Measurements from ENCODE around the gene TYROBP.

Gene TYROBP

DNA sequence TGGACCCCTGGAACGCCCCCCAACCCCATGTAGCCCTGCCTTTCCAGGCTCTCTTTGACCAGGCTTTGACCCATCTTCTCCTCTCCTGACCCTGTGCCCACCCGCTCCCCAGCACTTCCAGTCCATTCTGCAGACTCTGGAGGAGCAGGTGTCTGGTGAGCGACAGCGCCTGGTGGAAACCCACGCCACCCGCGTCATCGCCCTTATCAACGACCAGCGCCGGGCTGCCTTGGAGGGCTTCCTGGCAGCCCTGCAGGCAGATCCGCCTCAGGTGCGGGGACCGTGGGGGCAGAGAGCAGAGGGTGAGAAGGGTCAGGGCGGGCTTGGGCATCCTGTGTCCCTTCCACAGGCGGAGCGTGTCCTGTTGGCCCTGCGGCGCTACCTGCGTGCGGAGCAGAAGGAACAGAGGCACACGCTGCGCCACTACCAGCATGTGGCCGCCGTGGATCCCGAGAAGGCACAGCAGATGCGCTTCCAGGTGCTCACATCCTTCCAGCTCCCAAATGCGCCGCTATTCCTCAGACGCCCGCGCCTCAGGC is 33.6 kb downstream of the TYROBP start:
- no peak for DNase-seq (ENCODE audit: low read depth in 2 of 3, low spot score in 1 of 3)

DNA sequence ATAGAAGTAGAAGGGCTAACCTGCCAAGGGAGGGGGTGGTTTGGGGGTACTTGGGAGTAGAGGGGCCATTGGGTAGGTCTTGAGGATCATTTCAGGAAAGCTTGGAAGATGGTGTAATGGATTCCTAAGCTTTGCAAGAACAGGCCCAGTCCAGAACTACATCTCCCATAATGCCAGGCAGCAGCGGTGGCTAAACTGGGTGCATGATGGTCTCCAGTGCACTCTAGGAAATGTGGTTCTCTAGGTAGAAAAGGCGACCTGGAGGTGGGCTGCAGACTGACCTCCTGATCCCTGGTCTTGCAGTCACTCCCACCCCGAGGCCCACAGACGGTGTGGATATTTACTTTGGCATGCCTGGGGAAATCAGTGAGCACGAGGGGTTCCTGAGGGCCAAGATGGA is 35.9 kb downstream of the TYROBP start:
- no peak for DNase-seq (ENCODE audit: low read depth in 2 of 3, low spot score in 1 of 3)

DNA sequence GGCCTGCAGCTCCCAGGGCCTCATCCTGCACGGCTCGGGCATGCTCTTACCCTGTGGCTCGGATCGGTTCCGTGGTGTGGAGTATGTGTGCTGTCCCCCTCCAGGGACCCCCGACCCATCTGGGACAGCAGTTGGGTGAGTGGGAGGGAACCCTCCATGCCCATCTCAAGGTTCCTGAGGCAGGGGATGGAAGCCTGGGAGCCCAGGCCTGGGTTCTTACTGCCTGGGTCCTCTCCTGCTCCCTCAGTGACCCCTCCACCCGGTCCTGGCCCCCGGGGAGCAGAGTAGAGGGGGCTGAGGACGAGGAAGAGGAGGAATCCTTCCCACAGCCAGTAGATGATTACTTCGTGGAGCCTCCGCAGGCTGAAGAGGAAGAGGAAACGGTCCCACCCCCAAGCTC is 36.5 kb downstream of the TYROBP start:
- no peak for DNase-seq (ENCODE audit: low read depth in 2 of 3, low spot score in 1 of 3)

DNA sequence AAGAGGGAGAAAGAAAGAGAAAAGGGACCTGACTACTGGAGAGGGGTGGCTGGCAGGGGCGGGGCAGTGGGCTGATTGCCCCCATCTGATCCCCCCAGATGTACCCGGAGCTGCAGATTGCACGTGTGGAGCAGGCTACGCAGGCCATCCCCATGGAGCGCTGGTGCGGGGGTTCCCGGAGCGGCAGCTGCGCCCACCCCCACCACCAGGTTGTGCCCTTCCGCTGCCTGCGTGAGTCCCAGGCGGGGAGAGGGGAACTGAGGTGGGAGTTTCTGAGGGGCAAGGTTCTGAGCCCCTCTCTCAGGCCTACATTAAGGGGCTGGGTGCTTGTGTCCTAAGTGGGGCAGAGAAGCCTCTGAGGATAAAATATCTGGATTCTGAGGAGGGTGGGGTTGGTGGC is 37.3 kb downstream of the TYROBP start:
- DNase-seq (ENCODE audit: low read depth in 2 of 3, low spot score in 1 of 3): no peak

DNA sequence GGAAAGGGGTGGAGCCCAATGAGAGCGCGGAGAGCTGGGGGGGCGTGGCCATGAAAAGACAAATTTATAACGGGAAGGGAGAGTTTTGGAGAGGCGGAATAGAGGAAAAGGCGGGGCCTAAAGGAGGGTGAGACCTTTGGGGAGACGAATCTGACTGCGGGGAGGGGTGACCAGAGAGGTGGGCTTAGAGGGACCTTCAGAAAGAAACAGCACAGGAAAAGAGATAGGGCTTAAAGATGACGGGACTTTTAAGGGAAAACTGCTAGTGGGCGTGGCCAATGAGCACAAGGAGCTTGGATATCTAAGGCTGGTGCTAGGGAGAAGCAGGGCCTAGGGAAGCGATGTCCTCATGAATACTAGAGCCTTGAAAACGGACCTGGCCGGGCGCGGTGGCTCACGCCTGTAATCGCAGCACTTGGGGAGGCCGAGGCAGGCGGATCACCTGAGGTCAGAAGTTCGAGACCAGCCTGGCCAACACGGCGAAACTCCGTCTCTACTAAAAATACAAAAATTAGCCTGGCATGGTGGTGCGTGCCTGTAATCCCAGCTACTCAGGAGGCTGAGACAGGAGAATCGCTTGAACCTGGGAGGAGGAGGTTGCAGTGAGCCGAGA is 37.9 kb downstream of the TYROBP start:
- DNase-seq (ENCODE audit: low read depth in 2 of 3, low spot score in 1 of 3): peak in 2 of 3 donors; percentile 54 to 57

DNA sequence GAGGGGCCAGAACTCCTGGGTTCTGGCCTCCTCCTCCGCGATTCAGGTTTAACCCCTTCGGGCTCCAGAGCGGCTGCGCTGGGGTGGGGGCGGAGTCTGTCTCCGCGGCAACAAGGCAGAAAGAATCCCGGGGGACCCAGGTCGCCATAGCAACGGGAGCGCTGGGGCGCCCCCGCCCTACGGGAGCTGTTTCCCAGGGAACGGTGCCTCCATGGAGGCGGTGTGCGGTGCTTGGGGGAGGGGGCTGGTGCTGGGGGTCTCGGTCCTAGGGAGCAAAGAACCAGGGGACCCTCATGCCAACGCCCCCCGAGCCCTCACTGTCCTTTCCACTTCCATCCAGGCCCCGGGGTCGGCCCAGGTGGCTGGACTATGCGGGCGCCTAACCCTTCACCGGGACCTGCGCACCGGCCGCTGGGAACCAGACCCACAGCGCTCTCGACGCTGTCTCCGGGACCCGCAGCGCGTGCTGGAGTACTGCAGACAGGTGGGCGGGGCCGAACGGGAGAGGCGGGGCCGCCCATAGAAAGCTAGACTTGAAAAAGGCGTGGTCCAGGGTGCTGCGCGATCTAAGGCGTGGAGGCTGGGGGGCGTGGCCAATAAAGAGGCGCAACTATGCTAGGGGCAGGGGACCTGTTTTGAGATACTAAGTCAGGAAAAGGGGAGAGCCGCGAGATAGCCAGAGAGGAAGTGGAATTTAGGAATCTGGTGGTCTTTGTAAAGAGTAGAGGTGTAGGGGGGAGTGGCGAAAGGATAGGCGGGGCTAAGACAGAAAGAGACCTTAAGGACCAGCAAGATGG is 38.6 kb downstream of the TYROBP start:
- peak; percentile 79 to 86 (median 85) for DNase-seq (ENCODE audit: low read depth in 2 of 3, low spot score in 1 of 3)

DNA sequence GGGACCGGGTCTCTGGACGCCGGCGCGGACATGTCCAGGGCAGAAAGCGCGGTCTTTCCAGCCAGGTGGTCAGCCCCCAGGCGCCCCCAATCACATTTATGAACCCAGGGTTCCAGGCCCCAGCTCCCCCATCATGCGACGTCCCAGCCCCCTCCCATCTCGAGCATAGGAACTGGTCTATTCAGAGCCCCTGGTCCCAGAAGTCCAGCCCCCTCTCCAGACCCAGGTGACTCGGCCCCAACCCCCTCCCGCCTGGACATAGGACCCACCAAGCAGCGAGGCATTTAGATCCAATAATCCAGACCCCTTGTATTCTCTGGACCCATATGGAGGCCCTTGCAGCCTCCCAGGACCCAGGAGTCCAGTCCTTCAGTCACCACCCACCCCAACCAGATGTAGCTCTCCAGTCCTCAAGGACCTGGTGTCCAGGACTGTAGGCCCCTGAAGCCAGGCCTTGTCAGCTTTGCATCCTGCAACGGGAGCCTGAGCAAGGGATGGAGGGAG is 39.2 kb downstream of the TYROBP start:
- DNase-seq (ENCODE audit: low read depth in 2 of 3, low spot score in 1 of 3): no peak

DNA sequence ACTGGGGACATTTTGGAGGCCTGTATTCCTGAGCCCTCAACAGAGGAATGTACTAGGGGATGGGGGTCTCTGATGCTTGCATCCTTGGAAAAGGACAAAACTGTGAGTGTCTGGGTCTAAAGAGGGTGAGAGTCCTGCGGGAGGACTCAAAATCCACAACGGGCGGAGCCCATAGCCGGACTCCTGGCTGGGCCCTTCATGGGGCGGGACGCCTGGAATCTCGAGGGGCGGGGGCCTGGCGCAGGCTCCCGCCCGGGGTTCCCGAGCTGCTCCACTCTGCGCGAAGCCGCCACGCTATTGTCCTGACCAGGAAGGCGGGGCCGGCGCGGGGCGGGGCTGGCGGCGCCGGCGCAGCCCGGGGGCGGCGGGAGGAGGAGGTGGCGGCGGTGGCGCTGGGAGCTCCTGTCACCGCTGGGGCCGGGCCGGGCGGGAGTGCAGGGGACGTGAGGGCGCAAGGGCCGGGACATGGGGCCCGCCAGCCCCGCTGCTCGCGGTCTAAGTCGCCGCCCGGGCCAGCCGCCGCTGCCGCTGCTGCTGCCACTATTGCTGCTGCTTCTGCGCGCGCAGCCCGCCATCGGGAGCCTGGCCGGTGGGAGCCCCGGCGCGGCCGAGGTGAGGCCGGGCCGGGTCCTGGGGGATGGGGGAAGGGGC is 39.8 kb downstream of the TYROBP start, which contains the start of gene APLP1:
APLP1 (plus strand) TSS at position 403 of the 651 bp plus-strand sequence; CDS start at position 466, 63 bp downstream.
- peak in 2 of 3 donors; percentile 46 to 71 for DNase-seq (ENCODE audit: low read depth in 2 of 3, low spot score in 1 of 3)

DNA sequence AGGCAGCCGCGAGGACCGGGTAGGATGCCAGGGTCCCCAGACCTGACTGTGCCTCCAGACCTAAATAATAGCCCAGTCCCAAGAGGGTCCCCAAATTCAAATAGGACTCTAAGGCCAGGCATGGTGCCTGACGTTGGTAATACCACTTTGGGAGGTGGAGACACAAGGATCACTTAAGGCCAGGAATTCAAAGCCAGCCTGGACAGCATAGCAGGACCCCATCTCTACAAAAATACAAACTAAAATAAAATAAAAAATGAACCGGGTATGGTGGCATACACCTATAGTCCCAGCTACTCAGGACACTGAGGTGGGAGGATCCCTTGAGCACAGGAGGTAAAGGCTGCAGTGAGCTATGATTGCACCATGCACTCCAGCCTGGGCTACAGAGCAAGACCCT is 45.1 kb downstream of the TYROBP start:
- DNase-seq (ENCODE audit: low read depth in 2 of 3, low spot score in 1 of 3): no peak

DNA sequence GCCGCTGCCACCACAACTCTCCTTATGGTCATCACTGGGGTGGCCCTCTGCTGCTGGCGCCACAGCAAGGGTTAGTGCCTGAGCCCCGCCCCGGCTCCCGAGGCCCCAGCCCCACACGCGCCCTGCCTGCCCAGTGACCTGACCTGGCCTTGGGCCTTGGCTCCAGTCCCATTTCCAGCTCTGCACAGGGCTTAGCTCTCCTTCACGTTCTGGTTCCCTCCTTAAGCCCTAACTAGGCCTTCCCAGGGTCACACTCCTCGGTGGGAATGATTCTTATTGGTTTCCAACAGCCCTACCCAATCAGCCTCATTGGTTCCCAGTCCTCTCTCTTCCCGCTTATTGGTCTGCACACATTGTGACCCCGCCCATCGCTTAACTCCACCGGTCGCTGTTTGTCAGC is 45.6 kb downstream of the TYROBP start:
- no peak for DNase-seq (ENCODE audit: low read depth in 2 of 3, low spot score in 1 of 3)

DNA sequence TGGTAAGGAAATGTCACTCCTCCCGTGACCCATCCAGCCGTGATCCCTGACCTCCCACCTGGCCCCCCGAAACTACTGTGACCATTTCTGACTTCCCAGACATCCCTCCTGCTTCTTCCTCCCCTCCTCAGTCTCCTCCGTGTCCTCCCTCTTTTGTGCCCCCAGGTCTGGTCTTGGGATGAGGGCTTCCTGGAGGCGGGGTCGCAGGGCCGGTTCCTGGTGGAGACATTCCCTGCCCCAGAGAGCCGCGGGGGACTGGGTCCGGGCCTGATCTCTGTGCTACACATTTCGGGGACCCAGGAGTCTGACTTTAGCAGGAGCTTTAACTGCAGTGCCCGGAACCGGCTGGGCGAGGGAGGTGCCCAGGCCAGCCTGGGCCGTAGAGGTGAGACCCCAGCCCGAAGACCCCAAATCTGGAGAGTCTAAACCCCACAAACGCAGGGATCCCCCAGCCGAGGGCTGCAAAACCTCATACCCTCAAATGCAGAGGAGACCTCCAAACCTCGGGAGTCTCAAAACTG is 46.4 kb downstream of the TYROBP start:
- no peak for DNase-seq (ENCODE audit: low read depth in 2 of 3, low spot score in 1 of 3)

DNA sequence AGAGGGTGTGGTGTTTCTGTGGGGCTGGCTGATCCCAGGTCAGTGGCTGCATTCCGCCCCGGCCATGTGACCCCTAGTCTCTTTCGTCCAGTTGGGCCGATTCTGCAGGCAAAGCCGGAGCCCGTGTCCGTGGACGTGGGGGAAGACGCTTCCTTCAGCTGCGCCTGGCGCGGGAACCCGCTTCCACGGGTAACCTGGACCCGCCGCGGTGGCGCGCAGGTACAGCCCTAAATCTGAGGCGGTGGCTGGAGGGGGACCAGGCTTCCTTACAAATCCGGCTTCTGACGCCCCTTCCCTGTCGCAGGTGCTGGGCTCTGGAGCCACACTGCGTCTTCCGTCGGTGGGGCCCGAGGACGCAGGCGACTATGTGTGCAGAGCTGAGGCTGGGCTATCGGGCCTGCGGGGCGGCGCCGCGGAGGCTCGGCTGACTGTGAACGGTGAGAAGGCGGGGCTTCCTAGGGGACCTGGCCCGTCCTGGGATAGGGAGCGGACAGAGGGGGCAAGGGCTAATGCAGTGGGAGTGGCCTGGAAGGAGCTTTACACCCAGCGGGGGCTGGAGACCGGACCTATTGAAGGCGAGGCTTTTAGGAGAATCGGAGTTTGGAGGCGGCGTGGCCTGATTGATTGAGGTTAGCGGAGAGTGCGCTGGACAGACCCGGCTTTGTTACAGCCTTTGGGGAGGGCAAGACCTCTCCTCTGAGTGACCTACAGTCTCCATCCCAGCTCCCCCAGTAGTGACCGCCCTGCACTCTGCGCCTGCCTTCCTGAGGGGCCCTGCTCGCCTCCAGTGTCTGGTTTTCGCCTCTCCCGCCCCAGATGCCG is 47.1 kb downstream of the TYROBP start:
- no peak for DNase-seq (ENCODE audit: low read depth in 2 of 3, low spot score in 1 of 3)

DNA sequence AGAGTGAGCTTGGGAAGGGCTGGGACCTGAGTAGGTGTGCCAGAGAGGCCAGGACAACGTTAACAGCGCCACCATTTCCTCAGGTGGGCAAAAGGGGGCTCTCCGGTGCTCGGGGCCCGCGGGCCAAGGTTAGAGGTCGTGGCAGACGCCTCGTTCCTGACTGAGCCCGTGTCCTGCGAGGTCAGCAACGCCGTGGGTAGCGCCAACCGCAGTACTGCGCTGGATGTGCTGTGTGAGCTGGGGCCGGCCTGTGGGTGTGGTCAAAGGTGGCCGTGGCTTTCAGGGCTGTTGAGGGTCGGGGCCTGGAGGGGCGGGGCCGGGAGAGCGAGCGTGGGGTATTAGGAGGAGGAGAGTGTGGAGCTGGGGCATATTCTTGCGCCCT is 47.7 kb downstream of the TYROBP start:
- DNase-seq (ENCODE audit: low read depth in 2 of 3, low spot score in 1 of 3): no peak

DNA sequence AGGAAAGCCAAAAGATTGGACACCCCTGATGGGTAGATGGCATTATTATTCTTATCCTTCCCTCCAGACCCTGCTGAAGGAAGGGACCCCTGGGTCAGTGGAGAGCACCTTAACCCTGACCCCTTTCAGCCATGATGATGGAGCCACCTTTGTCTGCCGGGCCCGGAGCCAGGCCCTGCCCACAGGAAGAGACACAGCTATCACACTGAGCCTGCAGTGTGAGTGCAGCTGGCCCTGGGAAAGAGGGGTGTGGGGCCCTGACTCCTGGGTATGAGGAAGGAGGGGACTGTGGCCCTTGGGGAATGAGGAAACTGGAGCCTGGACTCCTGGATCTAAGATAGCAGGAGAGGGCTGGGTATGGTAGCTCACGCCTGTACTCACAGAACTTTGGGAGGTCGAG is 48.7 kb downstream of the TYROBP start:
- DNase-seq (ENCODE audit: low read depth in 2 of 3, low spot score in 1 of 3): no peak

DNA sequence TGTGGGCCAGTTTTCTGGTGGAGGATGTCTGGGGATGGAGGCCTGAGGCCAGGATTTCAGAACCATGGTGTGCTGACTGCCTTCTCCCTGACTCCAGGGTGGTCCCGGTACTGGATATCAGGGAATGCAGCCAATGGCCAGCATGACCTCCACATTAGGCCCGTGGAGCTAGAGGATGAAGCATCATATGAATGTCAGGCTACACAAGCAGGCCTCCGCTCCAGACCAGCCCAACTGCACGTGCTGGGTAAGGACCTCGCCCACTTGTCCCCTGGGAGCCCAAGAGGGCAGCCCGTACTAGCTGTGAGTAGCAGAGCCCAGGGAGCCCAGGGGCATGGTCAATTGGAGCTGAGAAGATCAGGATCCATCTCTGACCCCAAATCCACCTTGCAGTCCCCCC is 49.8 kb downstream of the TYROBP start:
- DNase-seq (ENCODE audit: low read depth in 2 of 3, low spot score in 1 of 3): no peak

DNA sequence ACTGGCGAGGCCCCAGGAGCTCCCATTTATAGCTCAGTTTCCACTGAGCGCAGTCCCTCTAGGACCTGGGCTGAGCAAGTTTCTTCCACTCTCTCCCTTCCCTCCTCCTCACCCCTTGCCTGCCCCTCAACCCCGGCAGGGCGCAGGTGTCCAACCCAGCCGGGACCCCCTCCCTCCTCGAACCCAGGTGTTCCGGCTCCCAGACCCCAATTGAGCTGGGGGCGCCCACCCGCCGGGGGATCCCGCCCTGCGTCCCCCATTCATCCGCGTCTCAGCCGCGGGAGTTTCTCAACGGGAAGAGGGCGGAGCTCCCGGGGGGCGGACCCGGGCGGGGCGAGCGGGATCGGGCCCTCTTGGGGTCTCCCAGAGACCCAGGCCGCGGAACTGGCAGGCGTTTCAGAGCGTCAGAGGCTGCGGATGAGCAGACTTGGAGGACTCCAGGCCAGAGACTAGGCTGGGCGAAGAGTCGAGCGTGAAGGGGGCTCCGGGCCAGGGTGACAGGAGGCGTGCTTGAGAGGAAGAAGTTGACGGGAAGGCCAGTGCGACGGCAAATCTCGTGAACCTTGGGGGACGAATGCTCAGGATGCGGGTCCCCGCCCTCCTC is 51.4 kb downstream of the TYROBP start, which contains the start of gene KIRREL2:
KIRREL2 (plus strand) TSS at position 366 of the 604 bp plus-strand sequence; CDS start at position 575, 209 bp downstream.
- DNase-seq (ENCODE audit: low read depth in 2 of 3, low spot score in 1 of 3): no peak

All from stimulated activated CD4-positive, alpha-beta T cell treated with anti-CD3 and anti-CD28 coated beads, Interleukin-12 subunit alpha, Interleukin-12 subunit beta, amount 100 ng/mL, for 48 hours (primary cell).